ENCODE results near the gene UNC13D.
"Not testable (repeated sequence)": the region's sequence is repeated elsewhere in the genome, so short reads cannot be mapped to it uniquely, and the experiment has no call there.

- TF ChIP-seq POLR2A, CTCF (IDR thresholded peaks at IDR 0.05): not testable (repeated sequence)
Observed at GRCh38 chr17:75859358-75859757, 15.2 kb upstream of the UNC13D start.
